A549 (cell line): ENCODE data around the gene MAN2C1. TPM values are rescaled to one million over a fixed set of nuclear protein-coding genes. Genes with fewer than 3 reads are reported as not detected.

Experiments
- ATAC-seq, 2 experiments: fragments of 200-7000 bp in 1 of 2; fragments of >200 bp in 1 of 2; cut with Nextera tagmentation in 1 of 2; cut with Tn5 transposase in 1 of 2; 3 replicates each; pipeline versions ENCODE4 v1.8.0 to v1.9.1; 2018 to 2020; ENCODE audit warnings: mild to moderate bottlenecking in 1 of 2, moderate library complexity in 1 of 2
- CTCF ChIA-PET: fragments of 300-600 bp; sonication (Branson Sonifier 250); formaldehyde crosslinking; extraction: SDS; loops from one replicate; lab custom pipeline; 2021; ENCODE audit warnings: antibody characterized with exemption, inconsistent platforms; lab: Yijun Ruan, JAX
- POLR2A ChIA-PET: fragments of 350-600 bp; formaldehyde crosslinking; extraction: SDS; loops from one replicate; lab custom pipeline; 2021; ENCODE audit warnings: antibody characterized with exemption, inconsistent platforms; lab: Yijun Ruan, JAX
- DNase-seq, 2 experiments: peaks; one replicate each; pipeline versions ENCODE4 v3.0.0 to v3.0.0-alpha.2; 2011 to 2016; ENCODE audit warnings: low read depth in 1 of 2, low spot score in 1 of 2
- FAIRE-seq: peaks from 2 replicates; lab custom pipeline; 2011; peaks lifted over from hg19 to GRCh38; lab: Jason Lieb, UNC
- H3K27ac ChIP-seq, 2 experiments: fragments of >200 bp; sonication (Bioruptor Twin); formaldehyde crosslinking; 3 replicates each; pipeline ENCODE4 v1.5.1; 2016 to 2017
- H3K4me1 ChIP-seq: fragments of >200 bp; sonication (Bioruptor Twin); formaldehyde crosslinking; 3 replicates; pipeline ENCODE4 v1.6.1; 2016
- H3K4me2 ChIP-seq: fragments of >200 bp; sonication (Bioruptor Twin); formaldehyde crosslinking; 3 replicates; pipeline ENCODE4 v1.6.1; 2016
- H3K4me3 ChIP-seq: fragments of >200 bp; sonication (Bioruptor Twin); formaldehyde crosslinking; 3 replicates; pipeline ENCODE4 v1.5.1; 2016
- H3K9me3 ChIP-seq: fragments of >200 bp; sonication (Bioruptor Twin); formaldehyde crosslinking; 3 replicates; pipeline ENCODE4 v1.6.1; 2016
- BCL3 ChIP-seq: fragments of >200 bp; sonication (Bioruptor Twin); formaldehyde crosslinking; IDR thresholded peaks from 3 replicates; pipeline ENCODE4 v1.6.1; 2016
- CBX2 ChIP-seq: fragments of 200-600 bp; sonication (generic); IDR thresholded peaks from 2 replicates; pipeline ENCODE4 v1.6.1; 2016; ENCODE audit warnings: low read depth, mild to moderate bottlenecking, borderline replicate concordance
- CBX8 ChIP-seq: fragments of 200-600 bp; sonication (generic); IDR thresholded peaks from 2 replicates; pipeline ENCODE4 v1.6.1; 2016
- CHD2 ChIP-seq: fragments of 150-350 bp; IDR thresholded peaks from 2 replicates; pipeline ENCODE4 v1.6.1; 2014; ENCODE audit warnings: low read length; ENCODE audit not compliant: partially characterized antibody
- CTCF ChIP-seq: fragments of >200 bp; sonication (Bioruptor Twin); formaldehyde crosslinking; IDR thresholded peaks from 3 replicates; pipeline ENCODE4 v1.5.1; 2016
- EHMT2 ChIP-seq: fragments of 200-600 bp; sonication (generic); IDR thresholded peaks from 2 replicates; pipeline ENCODE4 v1.6.1; 2016; ENCODE audit warnings: antibody characterized with exemption, low read depth, mild to moderate bottlenecking, moderate library complexity
- FOSL2 ChIP-seq, 2 experiments: fragments of 450-650 bp in 1 of 2; fragments of >200 bp in 1 of 2; sonication (Bioruptor Twin) in 1 of 2; formaldehyde crosslinking; IDR thresholded peaks; 2 replicates each; pipeline versions ENCODE4 v1.5.0 to v1.6.1; 2016 to 2020; ENCODE audit warnings: mild to moderate bottlenecking in 1 of 2, moderate library complexity in 1 of 2
- GATA3 ChIP-seq: IDR thresholded peaks from 2 replicates; pipeline ENCODE4 v1.6.1; 2012; ENCODE audit warnings: borderline replicate concordance
- HES2 ChIP-seq: fragments of >200 bp; sonication (Bioruptor Twin); formaldehyde crosslinking; IDR thresholded peaks from 2 replicates; pipeline ENCODE4 v1.6.1; 2016
- HEYL ChIP-seq: fragments of 250-450 bp; sonication (Bioruptor Pico); IDR thresholded peaks from 2 replicates; pipeline ENCODE4 v1.8.0; 2021; ENCODE audit warnings: mild to moderate bottlenecking, moderate library complexity
- JUN ChIP-seq, 2 experiments: fragments of >200 bp; sonication (Bioruptor Twin); formaldehyde crosslinking; IDR thresholded peaks; 2 replicates in 1 of 2; 3 replicates in 1 of 2; pipeline ENCODE4 v1.6.1; 2016 to 2017
- NFE2L2 ChIP-seq: fragments of 150-350 bp; conservative IDR thresholded peaks from 2 replicates; pipeline ENCODE4 v1.6.1; 2014; ENCODE audit warnings: low read length
- NPAS2 ChIP-seq: fragments of 250-450 bp; sonication (Bioruptor Pico); IDR thresholded peaks from 2 replicates; pipeline ENCODE4 v1.8.0; 2022; ENCODE audit warnings: mild to moderate bottlenecking, moderate library complexity, borderline replicate concordance
- PBX3 ChIP-seq: IDR thresholded peaks from 2 replicates; pipeline ENCODE4 v1.6.1; 2012
- PHF8 ChIP-seq: fragments of 200-600 bp; sonication (generic); IDR thresholded peaks from 2 replicates; pipeline ENCODE4 v1.6.1; 2016; ENCODE audit warnings: low read depth, mild to moderate bottlenecking, antibody characterized with exemption, moderate library complexity, borderline replicate concordance
- ZFP36 ChIP-seq: fragments of 450-650 bp; IDR thresholded peaks from 2 replicates; pipeline ENCODE4 v1.6.1; 2014; ENCODE audit warnings: borderline replicate concordance; ENCODE audit not compliant: partially characterized antibody
- ZSCAN20 ChIP-seq: fragments of 250-450 bp; sonication (Bioruptor Pico); IDR thresholded peaks from 2 replicates; pipeline ENCODE4 v1.8.0; 2022; ENCODE audit warnings: mild to moderate bottlenecking, moderate library complexity
- WGBS: methylation state at CpG from one replicate; pipeline ENCODE4 v1.1.6; 2017; ENCODE audit errors: missing lambda C conversion rate; 5-methylcytosine and 5-hydroxymethylcytosine counted together
- polyA plus RNA-seq, 4 experiments: library from polyadenylated mRNA; depleted of rRNA in 3 of 4; stranded (reverse); fragments of >200 nt; fragmentation: RNase III in 1 of 4; extraction: RNeasy Plus Mini Kit Qiagen cat#74134 plus additional on column Dnase treatment in 1 of 4; gene quantifications; 2 replicates in 3 of 4; 3 replicates in 1 of 4; pipeline ENCODE4 v1.2.3, GENCODE V29; 2011 to 2017

MAN2C1 gene
- polyA plus RNA-seq, 2 of the 4 experiments (the other 2 are of a cell fraction) = 47.7 to 117 TPM

GRCh38 chr15:75360391-75360790 lies 8.0 kb downstream of the MAN2C1 start:
- TF ChIP-seq PHF8 (no peak), JUN (IDR thresholded peaks at IDR 0.05) (no peak), FOSL2 (IDR thresholded peaks at IDR 0.05) (no peak), FOSL2 (CRISPR knock-in tag; IDR thresholded peaks at IDR 0.05) (no peak), PBX3 (no peak), ZSCAN20 (CRISPR knock-in tag) (no peak), HEYL (CRISPR knock-in tag) (no peak), CBX2 (no peak)
- WGBS = 60% methylated on average over 1 of the region's 1 CpG
- POLR2A ChIA-PET = interaction anchor here (0.6 to 1.3 kb wide), 4 partner anchors 8 to 23 kb away, joined by 3 read pairs; partner anchors contain the start of gene MAN2C1
- H3K27ac ChIP-seq = no peak overlapping the region
- no peak for DNase-seq
- CTCF ChIA-PET = interaction anchor here (1.0 to 1.6 kb wide), 4 partner anchors 7 to 287 kb away, joined by 3 to 7 read pairs (median 3); partner anchors contain the start of gene MAN2C1
- ATAC-seq = peak in 1 of 2 experiments; percentile 3; a peak in 3 of 6 replicates
- no peaks in the 10 kb centered on the region for H3K9me3 ChIP-seq
- H3K4me3 ChIP-seq = no peak overlapping the region
- H3K4me1 ChIP-seq = no peaks in the 10 kb centered on the region
- H3K4me2 ChIP-seq = no peak overlapping the region
- no peak for FAIRE-seq

GRCh38 chr15:75359537-75360250 lies 8.7 kb downstream of the MAN2C1 start:
- no peak overlapping the region for H3K27ac ChIP-seq
- no peaks in the 10 kb centered on the region for H3K4me1 ChIP-seq
- no peaks in the 10 kb centered on the region for H3K9me3 ChIP-seq
- ATAC-seq (peak in 1 of 2 experiments; percentile 2; a peak in 3 of 6 replicates), FAIRE-seq (no peak), DNase-seq (no peak)
- TF ChIP-seq CHD2 = no peak
- no peak for TF ChIP-seq ZFP36
- no peak for TF ChIP-seq CBX8
- no peak for TF ChIP-seq NFE2L2
- no peak for TF ChIP-seq JUN (IDR thresholded peaks at IDR 0.05)
- TF ChIP-seq EHMT2 = no peak
- no peak for TF ChIP-seq GATA3
- TF ChIP-seq CTCF = no peak
- TF ChIP-seq NPAS2 = no peak
- no peak for TF ChIP-seq BCL3
- TF ChIP-seq HES2 = no peak
- no peak overlapping the region for H3K4me2 ChIP-seq
- H3K4me3 ChIP-seq = no peak overlapping the region
- WGBS = 97% methylated on average over 15 of the region's 15 CpGs
- POLR2A ChIA-PET = interaction anchor here (0.9 to 1.6 kb wide), 4 partner anchors 8 to 12 kb away, joined by 3 to 5 read pairs (median 3); partner anchors contain the start of gene MAN2C1
- CTCF ChIA-PET = interaction anchor here (1.0 to 1.6 kb wide), 6 partner anchors 7 to 287 kb away, joined by 3 to 7 read pairs (median 3); partner anchors contain the start of gene MAN2C1
